ENCODE data around the gene CGNL1. TPM values are rescaled to one million over a fixed set of nuclear protein-coding genes. Genes with fewer than 3 reads are reported as not detected.

CGNL1 gene
- total RNA-seq, 1 experiment from 2014 or later = 3.3 TPM

DNA sequence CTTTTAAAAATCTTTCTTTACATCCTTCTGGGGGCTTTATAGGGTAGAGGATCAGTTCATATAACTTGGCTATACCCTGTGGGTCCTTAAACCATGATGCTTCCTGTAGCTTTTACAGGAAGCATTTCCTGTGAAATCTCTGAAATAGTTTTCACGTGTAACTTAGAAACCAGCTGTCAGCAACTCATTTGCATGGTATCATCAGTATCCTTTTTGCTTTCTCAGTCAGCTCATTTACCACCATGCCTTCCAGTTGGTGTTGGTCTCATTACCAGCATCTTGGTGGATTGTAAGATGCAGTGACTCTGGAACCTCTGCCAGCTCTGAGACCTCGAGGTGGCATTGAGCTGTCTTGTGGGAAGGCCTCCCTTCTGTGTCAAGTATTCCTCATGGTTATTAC lies 118.7 kb downstream of the CGNL1 start:
- DNase-seq = no peak
- Mint-ChIP-seq H3K4me1 (ENCODE audit: low read depth, unreplicated experiment) (peaks cover 47% of the 10 kb centered on the region), H3K4me3 (ENCODE audit: low read depth, unreplicated experiment) (no peak overlapping the region), H3K27me3 (ENCODE audit: unreplicated experiment) (no peaks in the 10 kb centered on the region), H3K27ac (ENCODE audit: unreplicated experiment) (no peak overlapping the region), H3K36me3 (ENCODE audit: insufficient read depth, unreplicated experiment) (peaks cover 5% of the 10 kb centered on the region), H3K9me3 (ENCODE audit: low read depth, unreplicated experiment) (no peaks in the 10 kb centered on the region)
- BruUV-seq (replicated peaks) = no TSS peak
- intact Hi-C loops (cut with micrococcal nuclease; ENCODE audit: unreplicated experiment) = no loop called here
- CTCF ChIA-PET = interaction anchor here (1.2 kb wide), 1 partner anchor 9 kb away, joined by 3 read pairs; no protein-coding TSS in a partner anchor
- TF ChIP-seq, protein P1, sequence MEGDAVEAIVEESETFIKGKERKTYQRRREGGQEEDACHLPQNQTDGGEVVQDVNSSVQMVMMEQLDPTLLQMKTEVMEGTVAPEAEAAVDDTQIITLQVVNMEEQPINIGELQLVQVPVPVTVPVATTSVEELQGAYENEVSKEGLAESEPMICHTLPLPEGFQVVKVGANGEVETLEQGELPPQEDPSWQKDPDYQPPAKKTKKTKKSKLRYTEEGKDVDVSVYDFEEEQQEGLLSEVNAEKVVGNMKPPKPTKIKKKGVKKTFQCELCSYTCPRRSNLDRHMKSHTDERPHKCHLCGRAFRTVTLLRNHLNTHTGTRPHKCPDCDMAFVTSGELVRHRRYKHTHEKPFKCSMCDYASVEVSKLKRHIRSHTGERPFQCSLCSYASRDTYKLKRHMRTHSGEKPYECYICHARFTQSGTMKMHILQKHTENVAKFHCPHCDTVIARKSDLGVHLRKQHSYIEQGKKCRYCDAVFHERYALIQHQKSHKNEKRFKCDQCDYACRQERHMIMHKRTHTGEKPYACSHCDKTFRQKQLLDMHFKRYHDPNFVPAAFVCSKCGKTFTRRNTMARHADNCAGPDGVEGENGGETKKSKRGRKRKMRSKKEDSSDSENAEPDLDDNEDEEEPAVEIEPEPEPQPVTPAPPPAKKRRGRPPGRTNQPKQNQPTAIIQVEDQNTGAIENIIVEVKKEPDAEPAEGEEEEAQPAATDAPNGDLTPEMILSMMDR (IDR thresholded peaks at IDR 0.05; ENCODE audit: unreplicated experiment) = no peak

DNA sequence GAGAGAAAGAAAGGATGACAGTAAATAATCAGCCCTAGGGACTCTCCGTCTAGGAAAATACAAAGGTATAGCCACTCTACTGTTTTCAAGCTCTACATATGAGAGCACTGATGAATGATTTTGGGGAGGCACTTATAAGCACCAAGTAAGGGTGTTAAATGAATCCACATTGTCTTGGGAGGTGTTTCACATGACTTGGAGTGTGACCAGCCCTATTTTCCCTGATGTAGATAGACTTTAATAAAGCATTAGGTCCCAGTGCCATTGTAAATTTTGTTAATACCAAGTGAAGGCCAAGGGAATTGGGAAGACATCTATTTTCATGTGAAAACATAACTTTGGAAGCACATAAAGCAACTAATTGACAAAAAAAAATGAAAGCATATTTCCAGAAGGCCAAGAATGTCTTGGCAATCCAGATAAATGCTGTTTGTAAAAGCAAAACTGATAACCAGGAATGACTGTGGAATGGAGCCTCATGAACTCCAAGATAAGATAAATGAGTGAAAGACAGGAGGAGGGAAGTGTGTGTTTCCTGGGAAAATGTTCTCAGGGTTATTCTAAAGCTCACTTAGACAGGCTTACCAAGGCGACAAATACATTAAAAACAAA lies 119.4 kb downstream of the CGNL1 start:
- no TSS peak for BruUV-seq (replicated peaks)
- peaks cover 48% of the 10 kb centered on the region for H3K4me1 Mint-ChIP-seq (ENCODE audit: low read depth, unreplicated experiment)
- DNase-seq = no peak

DNA sequence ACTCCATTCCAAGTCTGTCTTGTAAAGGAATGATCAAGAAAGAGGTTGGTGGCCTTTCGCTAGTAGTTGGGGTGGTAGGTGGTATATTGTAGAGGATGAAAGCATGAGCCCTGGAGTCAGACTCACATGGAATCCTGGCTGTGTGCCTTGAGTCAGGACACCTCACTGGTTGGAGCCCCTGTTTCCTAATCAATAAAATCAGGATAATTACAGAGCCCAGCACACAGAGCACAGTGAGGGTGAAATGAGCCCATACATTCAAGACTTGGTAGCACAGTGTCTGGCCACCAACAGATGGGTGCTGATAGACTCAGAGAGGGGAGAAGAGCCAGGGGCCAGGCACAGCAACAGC lies 120.3 kb downstream of the CGNL1 start:
- Mint-ChIP-seq H3K9me3 (ENCODE audit: low read depth, unreplicated experiment) (no peaks in the 10 kb centered on the region), H3K4me3 (ENCODE audit: low read depth, unreplicated experiment) (no peak overlapping the region), H3K27ac (ENCODE audit: unreplicated experiment) (peak overlapping the region; percentile 37), H3K4me1 (ENCODE audit: low read depth, unreplicated experiment) (peaks cover 56% of the 10 kb centered on the region), H3K36me3 (ENCODE audit: insufficient read depth, unreplicated experiment) (peaks cover 5% of the 10 kb centered on the region), H3K27me3 (ENCODE audit: unreplicated experiment) (no peaks in the 10 kb centered on the region)
- TF ChIP-seq, protein P1 (IDR thresholded peaks at IDR 0.05; ENCODE audit: unreplicated experiment) = no peak
- no TSS peak for BruUV-seq (replicated peaks)
- DNase-seq = no peak
- CTCF ChIA-PET = interaction anchor here (0.5 to 0.6 kb wide), 2 partner anchors 46 to 55 kb away, joined by 3 to 5 read pairs; no protein-coding TSS in a partner anchor
- intact Hi-C loops (cut with micrococcal nuclease; ENCODE audit: unreplicated experiment) = no loop called here

More for the DNA sequence above, 119.4 kb downstream of the CGNL1 start:
- intact Hi-C loops (cut with micrococcal nuclease; ENCODE audit: unreplicated experiment) = no loop called here
- no peaks in the 10 kb centered on the region for H3K9me3 Mint-ChIP-seq (ENCODE audit: low read depth, unreplicated experiment)
- H3K4me3 Mint-ChIP-seq (ENCODE audit: low read depth, unreplicated experiment) = no peak overlapping the region
- peak overlapping the region; percentile 56 for H3K27ac Mint-ChIP-seq (ENCODE audit: unreplicated experiment)
- H3K36me3 Mint-ChIP-seq (ENCODE audit: insufficient read depth, unreplicated experiment) = peaks cover 5% of the 10 kb centered on the region
- TF ChIP-seq, protein P1 (IDR thresholded peaks at IDR 0.05; ENCODE audit: unreplicated experiment) = no peak
- CTCF ChIA-PET = interaction anchor here (0.6 to 1.2 kb wide), 2 partner anchors 9 to 56 kb away, joined by 3 read pairs; no protein-coding TSS in a partner anchor
- H3K27me3 Mint-ChIP-seq (ENCODE audit: unreplicated experiment) = no peaks in the 10 kb centered on the region

DNA sequence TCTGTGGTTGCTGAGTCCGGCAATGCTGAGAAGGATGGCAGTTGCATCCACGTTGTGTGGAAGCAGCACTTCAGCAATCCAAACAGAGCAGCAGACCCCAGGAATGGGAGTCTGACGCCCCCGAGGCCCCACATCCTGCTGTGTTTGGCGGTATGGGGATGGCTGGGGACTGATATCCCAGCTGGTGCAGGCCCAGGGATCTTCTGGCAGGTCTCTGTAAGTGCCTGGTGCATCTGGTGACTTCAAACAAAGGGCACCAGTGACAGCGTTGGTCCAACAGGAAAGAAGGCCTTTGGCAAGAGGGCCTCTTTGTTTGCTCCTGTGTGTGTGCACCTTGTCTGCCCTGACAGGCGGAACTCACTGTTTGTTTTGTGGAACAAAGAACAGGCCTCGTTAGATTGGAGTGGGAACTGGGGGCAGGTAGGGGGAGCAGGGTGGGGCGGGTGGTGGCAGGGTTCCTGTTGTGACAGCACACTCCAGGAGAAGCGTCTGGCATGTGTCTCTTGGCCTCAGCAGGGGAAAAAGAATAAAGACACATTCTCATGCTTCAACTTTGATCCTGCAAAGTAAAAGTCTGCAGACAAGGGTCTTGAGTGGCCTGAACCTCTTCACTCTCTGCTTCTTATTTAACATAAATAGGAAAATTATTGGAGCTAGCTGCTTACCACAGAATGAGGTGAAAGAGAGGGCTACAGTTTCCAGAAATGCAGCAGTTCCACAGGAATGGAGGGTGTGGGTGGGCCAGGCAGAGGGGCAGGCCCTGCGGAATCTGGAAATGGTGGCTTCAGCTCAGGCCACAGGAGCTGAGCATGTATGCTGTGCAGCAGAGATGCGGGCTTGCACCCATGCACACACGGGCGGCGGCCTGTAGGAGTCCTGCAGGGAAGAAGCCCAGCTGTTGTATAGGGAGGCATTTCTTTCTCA lies 120.9 kb downstream of the CGNL1 start:
- Mint-ChIP-seq H3K27me3 (ENCODE audit: unreplicated experiment) (no peaks in the 10 kb centered on the region), H3K4me3 (ENCODE audit: low read depth, unreplicated experiment) (no peak overlapping the region), H3K9me3 (ENCODE audit: low read depth, unreplicated experiment) (no peaks in the 10 kb centered on the region), H3K4me1 (ENCODE audit: low read depth, unreplicated experiment) (peaks cover 62% of the 10 kb centered on the region), H3K36me3 (ENCODE audit: insufficient read depth, unreplicated experiment) (peaks cover 5% of the 10 kb centered on the region), H3K27ac (ENCODE audit: unreplicated experiment) (peak overlapping the region; percentile 37)
- BruUV-seq (replicated peaks) = no TSS peak
- CTCF ChIA-PET = interaction anchor here (0.5 to 1.0 kb wide), 2 partner anchors 9 to 45 kb away, joined by 4 to 5 read pairs; no protein-coding TSS in a partner anchor
- DNase-seq = peak; percentile 74
- TF ChIP-seq, protein P1 (IDR thresholded peaks at IDR 0.05; ENCODE audit: unreplicated experiment) = no peak
- intact Hi-C loops (cut with micrococcal nuclease; ENCODE audit: unreplicated experiment) = no loop called here
